GM21825 (cell line): ENCODE results near the gene C2CD3.

Source experiments
- ATAC-seq: cut with Tn5 transposase; IDR thresholded peaks from one replicate; pipeline ENCODE4 v1.9.1; 2021; ENCODE audit warnings: mild to moderate bottlenecking, moderate library complexity; ENCODE audit not compliant: unreplicated experiment

Gene C2CD3, protein sequence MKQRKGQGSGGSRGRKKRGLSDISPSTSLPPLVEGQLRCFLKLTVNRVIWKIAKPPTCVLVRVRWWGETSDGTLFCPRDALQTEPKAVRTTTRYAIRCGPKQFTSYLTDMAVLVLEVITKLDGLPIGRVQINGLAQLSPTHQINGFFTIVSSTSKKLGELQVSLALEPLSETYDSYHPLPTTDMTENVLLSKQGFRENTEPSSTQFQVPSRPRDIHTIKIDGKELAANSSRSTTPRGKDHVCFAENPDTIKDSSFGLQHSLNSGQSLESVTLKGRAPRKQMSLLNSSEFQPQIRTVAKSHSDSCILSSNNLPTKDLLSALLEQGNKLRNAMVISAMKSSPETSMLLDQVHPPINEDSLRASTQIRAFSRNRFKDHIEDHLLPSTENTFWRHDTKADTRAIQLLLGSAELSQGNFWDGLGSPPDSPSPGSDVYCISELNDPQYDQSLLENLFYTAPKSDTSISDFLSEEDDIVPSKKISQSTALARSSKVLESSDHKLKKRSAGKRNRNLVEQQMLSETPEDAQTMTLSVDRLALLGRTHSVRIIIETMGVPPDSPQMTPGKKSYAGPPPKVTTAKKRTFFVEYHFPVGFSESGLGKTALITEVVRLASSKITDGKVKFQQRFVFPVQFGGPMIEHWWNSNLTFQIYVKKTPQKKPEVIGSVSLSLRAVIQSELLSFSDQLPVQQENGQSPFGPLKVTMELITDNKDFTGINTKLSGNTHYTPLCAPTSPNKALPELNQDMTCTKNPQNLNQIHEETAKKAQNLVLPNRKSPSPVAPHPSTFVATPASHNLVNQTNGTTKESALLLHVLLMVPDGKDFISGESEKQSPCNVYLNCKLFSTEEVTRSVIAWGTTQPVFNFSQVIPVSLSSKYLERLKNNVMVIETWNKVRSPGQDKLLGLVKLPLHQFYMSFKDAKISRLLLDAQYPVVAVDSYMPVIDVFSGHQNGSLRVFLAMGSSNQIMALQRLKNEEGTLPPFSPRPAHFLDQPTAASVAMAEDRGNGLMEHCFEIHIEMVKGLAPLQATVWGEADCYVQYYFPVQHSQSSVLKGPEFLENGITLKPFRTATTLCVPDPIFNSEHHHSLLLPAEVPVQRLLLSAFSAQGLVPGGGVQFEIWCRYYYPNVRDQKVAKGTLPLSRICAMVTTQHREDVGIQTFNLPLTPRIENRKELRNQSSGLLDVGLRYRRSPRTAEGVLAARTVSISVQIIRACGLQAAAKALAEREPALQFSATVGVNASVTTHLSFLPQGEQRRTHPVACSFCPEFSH (N-terminal part only)

GRCh38 chr11:74170694-74171629, at the start of gene C2CD3, which contains the start of gene PPME1:
Gene C2CD3, minus strand, starts transcription at chr11:74171002. Its CDS starts 210 bp downstream, at chr11:74170792.
Gene PPME1, plus strand, starts transcription at chr11:74171289. Its CDS starts 133 bp downstream, at chr11:74171422.
- ATAC-seq = peak; percentile 95

DNA sequence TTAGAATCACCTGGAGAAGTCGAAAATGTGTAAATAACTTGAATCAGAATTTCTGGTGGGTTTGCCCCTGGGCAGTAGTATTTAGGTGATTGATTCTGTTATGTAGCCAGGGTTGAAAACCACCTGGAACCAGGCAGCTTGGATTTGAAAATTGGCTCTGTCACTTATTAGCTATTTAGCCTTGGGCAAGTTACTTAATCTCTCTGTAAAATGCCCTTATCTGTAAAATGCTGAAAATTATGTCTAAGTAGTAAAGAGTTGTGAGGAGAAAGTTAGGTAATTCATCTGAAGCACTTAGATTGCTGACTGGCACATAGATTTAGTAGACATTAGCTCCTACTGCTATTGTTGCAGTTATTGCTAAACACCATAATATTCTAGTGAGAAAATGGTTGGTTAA, 49.6 kb upstream of the C2CD3 start:
- ATAC-seq = no peak

GRCh38 chr11:74212533-74212932, 41.7 kb upstream of the C2CD3 start:
- no peak for ATAC-seq

DNA sequence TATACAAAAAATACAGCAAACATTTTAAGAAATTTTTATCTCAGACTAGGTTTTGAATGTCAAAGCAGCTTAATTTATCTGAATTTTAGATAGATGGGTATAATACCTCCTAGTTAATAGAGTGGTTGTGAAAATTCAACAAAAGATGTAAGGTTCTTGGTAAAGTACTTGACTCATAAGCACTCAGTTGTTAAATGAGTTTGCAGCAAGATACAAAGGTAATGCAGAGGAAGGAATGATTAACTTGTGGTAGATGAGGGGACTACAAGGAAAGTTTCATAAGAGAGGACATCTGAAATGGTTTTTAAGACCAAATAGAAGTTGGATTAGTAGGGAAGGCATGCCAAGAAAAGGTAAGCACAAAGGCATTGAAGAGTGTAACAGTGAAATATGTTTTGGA, 37.7 kb upstream of the C2CD3 start:
- ATAC-seq = no peak

- ATAC-seq = no peak
Observed at GRCh38 chr11:74206746-74207145, 35.9 kb upstream of the C2CD3 start.

- no peak for ATAC-seq
Observed at GRCh38 chr11:74205181-74205580, 34.4 kb upstream of the C2CD3 start.

- ATAC-seq = no peak
Observed at GRCh38 chr11:74204701-74205100, 33.9 kb upstream of the C2CD3 start.

DNA sequence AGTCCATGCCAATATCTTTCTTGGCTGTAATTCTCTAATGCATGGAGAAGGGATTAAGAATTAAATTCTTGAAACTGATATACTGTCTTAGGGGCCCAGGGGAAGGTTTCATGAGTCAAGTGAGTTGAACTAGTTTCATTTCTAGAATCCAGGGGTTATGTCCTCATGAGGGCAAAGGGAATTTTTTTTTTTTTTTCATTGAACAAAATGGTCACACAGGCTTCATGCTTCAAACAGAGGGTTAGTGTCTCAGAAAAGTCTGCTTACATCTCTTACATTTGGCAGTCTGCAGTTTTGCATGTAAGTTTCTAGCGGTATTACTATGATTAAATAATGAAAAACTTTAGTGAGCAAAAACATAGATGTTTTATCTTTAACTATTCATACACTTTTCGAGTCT, 33.2 kb upstream of the C2CD3 start:
- no peak for ATAC-seq

- no peak for ATAC-seq
Observed at GRCh38 chr11:74196781-74197486, 26.1 kb upstream of the C2CD3 start.

- ATAC-seq = no peak
Observed at GRCh38 chr11:74195828-74196227, 25.0 kb upstream of the C2CD3 start.

GRCh38 chr11:74185695-74186094, 14.9 kb upstream of the C2CD3 start:
- no peak for ATAC-seq

- no peak for ATAC-seq
Observed at GRCh38 chr11:74185285-74185684, 14.5 kb upstream of the C2CD3 start.

DNA sequence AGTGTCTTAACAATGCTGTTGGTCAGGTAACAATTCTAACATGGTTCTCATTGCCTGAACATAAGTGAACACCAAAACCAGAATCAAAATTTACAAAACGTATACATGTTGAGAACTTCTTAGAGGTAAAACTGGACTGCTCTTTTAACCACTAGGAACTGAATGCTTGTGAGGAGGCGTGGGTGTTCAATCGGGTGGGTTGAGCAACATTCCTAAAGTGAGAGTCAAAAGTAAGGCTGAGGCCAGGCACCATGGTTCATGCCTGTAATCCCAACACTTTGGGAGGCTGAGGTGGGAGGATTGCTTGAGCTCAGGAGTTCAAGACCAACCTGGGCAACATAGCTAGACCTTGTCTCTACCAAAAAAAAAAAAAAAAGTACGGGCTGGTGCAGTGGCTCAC, 11.8 kb upstream of the C2CD3 start:
- ATAC-seq = no peak

DNA sequence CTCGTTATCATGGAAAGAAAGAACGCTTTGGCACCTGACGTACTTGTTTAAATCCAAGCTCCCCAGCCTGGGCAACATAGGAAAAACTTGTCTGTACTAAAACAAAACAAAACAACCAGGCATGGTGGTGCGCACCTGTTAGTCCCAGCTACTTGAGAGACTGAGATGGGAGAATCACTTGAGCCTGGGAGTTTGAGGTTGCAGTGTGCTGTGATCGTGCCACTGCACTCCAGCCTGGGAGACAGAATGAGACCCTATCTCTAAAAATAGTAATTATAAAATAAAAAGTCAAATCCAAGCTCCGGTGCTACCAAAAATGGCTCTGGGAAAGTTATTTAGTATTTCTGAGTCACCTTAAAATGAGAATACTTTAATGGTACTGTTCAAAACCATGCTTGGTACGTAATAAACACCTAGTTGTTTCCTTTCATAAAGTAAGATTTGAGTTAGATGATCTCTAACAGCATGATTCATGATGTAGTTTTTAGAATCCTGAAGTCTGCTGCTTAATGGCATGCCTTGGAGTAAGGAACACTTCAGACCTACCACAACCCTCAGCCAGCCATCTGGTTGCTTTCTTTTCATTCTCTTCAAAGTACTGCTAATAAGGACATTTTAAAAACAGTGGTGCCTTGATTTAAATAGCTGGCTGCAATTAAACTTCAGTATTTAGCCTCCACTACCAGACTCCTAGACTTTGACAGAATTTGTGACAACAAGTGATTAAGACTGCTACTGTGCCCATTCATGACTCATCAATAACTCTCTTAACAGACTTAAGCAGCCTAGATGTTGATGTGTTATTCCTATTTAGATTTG, 8.6 kb upstream of the C2CD3 start:
- no peak for ATAC-seq

- no peak for ATAC-seq
Observed at GRCh38 chr11:74175920-74176319, 5.1 kb upstream of the C2CD3 start.

- ATAC-seq = no peak
Observed at GRCh38 chr11:74171997-74172396, 1.2 kb upstream of the C2CD3 start.

DNA sequence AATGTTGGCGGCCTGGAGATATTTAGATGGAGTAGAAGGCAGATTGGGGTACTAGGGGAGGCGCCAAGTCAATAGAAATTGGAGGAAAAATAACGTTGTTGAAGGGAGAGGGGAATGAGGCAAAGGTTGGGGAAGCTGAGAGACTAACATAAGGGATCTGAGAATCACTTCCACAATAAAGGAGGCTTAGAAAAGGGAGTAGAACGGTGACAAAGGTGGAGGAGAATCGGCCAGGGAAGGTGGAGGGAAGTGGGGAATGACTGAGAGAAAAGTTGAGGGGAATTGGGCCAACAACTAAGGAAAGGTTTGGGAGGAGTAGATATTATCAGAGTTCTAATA, 797 bp upstream of the C2CD3 start:
- ATAC-seq = no peak

- no peak for ATAC-seq
Observed at GRCh38 chr11:74169738-74170458, 904 bp downstream of the C2CD3 start.
